BLaER1 treated with 17β-estradiol and CSF1 and Interleukin-3, amounts not matched to agents 10 nM and 100 nM (cell line): ENCODE results near the gene MYL3.
"Not testable (repeated sequence)": the region's sequence is repeated elsewhere in the genome, so short reads cannot be mapped to it uniquely, and the experiment has no call there.

Source experiments
- H3K27ac ChIP-seq, 11 experiments: shearing (Covaris generic); formaldehyde crosslinking; 2 replicates each; pipeline ENCODE4 v1.8.1; 2022
- H3K27me3 ChIP-seq, 11 experiments: shearing (Covaris generic); formaldehyde crosslinking; 2 replicates each; pipeline ENCODE4 v1.8.1; 2022
- H3K36me3 ChIP-seq, 11 experiments: shearing (Covaris generic); formaldehyde crosslinking; 2 replicates each; pipeline ENCODE4 v1.8.1; 2022
- H3K4me1 ChIP-seq, 10 experiments: shearing (Covaris generic); formaldehyde crosslinking; 2 replicates each; pipeline ENCODE4 v1.8.1; 2022
- H3K4me2 ChIP-seq, 11 experiments: shearing (Covaris generic); formaldehyde crosslinking; 2 replicates each; pipeline ENCODE4 v1.8.1; 2022
- H3K4me3 ChIP-seq, 10 experiments: shearing (Covaris generic); formaldehyde crosslinking; 2 replicates each; pipeline ENCODE4 v1.8.1; 2022
- H3K9ac ChIP-seq, 11 experiments: shearing (Covaris generic); formaldehyde crosslinking; 2 replicates each; pipeline ENCODE4 v1.8.1; 2022
- H3K9me3 ChIP-seq, 11 experiments: shearing (Covaris generic); formaldehyde crosslinking; replicated peaks in 1 of 11; 2 replicates each; pipeline ENCODE4 v1.8.1; 2022
- H4K20me1 ChIP-seq, 11 experiments: shearing (Covaris generic); formaldehyde crosslinking; 2 replicates each; pipeline ENCODE4 v1.8.1; 2022
- Cebpa-rat ChIP-seq, 11 experiments: shearing (Covaris generic); IDR thresholded peaks; 2 replicates each; pipeline ENCODE4 v1.8.1; 2022

MYL3 gene

GRCh38 chr3:46811615-46812236, 51.5 kb downstream of the MYL3 start:
- H3K9ac ChIP-seq, result no peak overlapping the region
- H3K27ac ChIP-seq, result no peak overlapping the region
- peak overlapping the region; percentile 40 to 72 (median 66); a peak in 18 of 22 replicates for H3K4me2 ChIP-seq

GRCh38 chr3:46808766-46809165, 54.5 kb downstream of the MYL3 start:
- not testable (repeated sequence) for H3K36me3 ChIP-seq, H3K4me2 ChIP-seq, H4K20me1 ChIP-seq, H3K9ac ChIP-seq, H3K27ac ChIP-seq, H3K4me3 ChIP-seq, H3K4me1 ChIP-seq
- Histone ChIP-seq H3K9me3 (peaks cover 0 to 24% (median 0%) of the 10 kb centered on the region in 11 experiments; a peak in 4 of 22 replicates), H3K27me3 (peaks cover 0 to 13% (median 5%) of the 10 kb centered on the region in 11 experiments; a peak in 11 of 22 replicates)

More at GRCh38 chr3:46811615-46812236, 51.5 kb downstream of the MYL3 start:
- H3K4me3 ChIP-seq, result no peak overlapping the region
- H4K20me1 ChIP-seq, result no peaks in the 10 kb centered on the region
- H3K36me3 ChIP-seq, result no peaks in the 10 kb centered on the region
- H3K9me3 ChIP-seq, result peaks cover 0 to 19% (median 0%) of the 10 kb centered on the region in 11 experiments; a peak in 5 of 22 replicates
- peaks cover 0 to 8% (median 4%) of the 10 kb centered on the region in 10 experiments; a peak in 4 of 20 replicates for H3K4me1 ChIP-seq
- peaks cover 0 to 13% (median 5%) of the 10 kb centered on the region in 11 experiments; a peak in 11 of 22 replicates for H3K27me3 ChIP-seq
- no peak for TF ChIP-seq Cebpa-rat (IDR thresholded peaks at IDR 0.05)
